Urinary bladder (tissue), 4 donors: ENCODE measurements around the gene ASMT. TPM values are rescaled to one million over a fixed set of nuclear protein-coding genes. Genes with fewer than 3 reads are reported as not detected.
"Not testable (repeated sequence)": the region's sequence is repeated elsewhere in the genome, so short reads cannot be mapped to it uniquely, and the experiment has no call there.

ENCODE experiments used
- DNase-seq: peaks from one replicate; pipeline ENCODE4 v3.0.0-alpha.2; 2015; ENCODE audit errors: extremely low spot score
- H3K27ac ChIP-seq: one replicate; pipeline ENCODE4 v1.5.1; 2013; ENCODE audit warnings: low read depth, mild to moderate bottlenecking, moderate library complexity
- H3K36me3 ChIP-seq: one replicate; pipeline ENCODE4 v1.6.1; 2013; ENCODE audit warnings: mild to moderate bottlenecking, moderate library complexity; ENCODE audit not compliant: insufficient read depth
- H3K4me1 ChIP-seq: one replicate; pipeline ENCODE4 v1.6.1; 2013; ENCODE audit warnings: mild to moderate bottlenecking, moderate library complexity; ENCODE audit not compliant: insufficient read depth
- H3K4me3 ChIP-seq: one replicate; pipeline ENCODE4 v1.5.1; 2013; ENCODE audit warnings: low read depth, low read length
- WGBS: extraction: QIAGEN DNeasy Blood & Tissue Kit; methylation state at CpG from one replicate; pipeline ENCODE4 v1.1.7; 2013; 5-methylcytosine and 5-hydroxymethylcytosine counted together
- polyA plus RNA-seq: library from polyadenylated mRNA; stranded (reverse); fragments of 200-250 nt; gene quantifications from one replicate; pipeline ENCODE4 v1.2.3, GENCODE V29; 2013
- total RNA-seq: library from RNA; depleted of rRNA; stranded (reverse); fragments of >200 nt; gene quantifications from one replicate; pipeline ENCODE4 v1.2.3, GENCODE V29; 2014
- donor health status: healthy with polysubstance abuse.
- donor health status: healthy.

The ASMT gene
- 0.32 TPM for total RNA-seq
- polyA plus RNA-seq: 0.15 TPM

- H3K4me3 ChIP-seq: no peak within 1 kb of the TSS
- no peaks in the 10 kb centered on the region for H3K4me1 ChIP-seq
- H3K27ac ChIP-seq: no peak within 1 kb of the TSS
- 73% methylated on average over 17 of the region's 17 CpGs for WGBS
- DNase-seq: no peak
- no peaks in the 10 kb centered on the region for H3K36me3 ChIP-seq
Measured at GRCh38 chrX:1614927-1615326, at the start of gene ASMT. Gene ASMT (plus strand): TSS chrX:1615059. CDS start chrX:1615200, 141 bp downstream.

- H3K27ac ChIP-seq, DNase-seq: not testable (repeated sequence)
Measured at GRCh38 chrX:1574181-1574580, 40.7 kb upstream of the ASMT start.

GRCh38 chrX:1576201-1576992 lies 38.5 kb upstream of the ASMT start:
- H3K4me1 ChIP-seq: no peaks in the 10 kb centered on the region
- H3K4me3 ChIP-seq: no peak overlapping the region
- no peak overlapping the region for H3K27ac ChIP-seq
- DNase-seq: no peak
- H3K36me3 ChIP-seq: no peaks in the 10 kb centered on the region
- 62% methylated on average over 6 of the region's 6 CpGs for WGBS

More at GRCh38 chrX:1574181-1574580, 40.7 kb upstream of the ASMT start:
- 92% methylated on average over 19 of the region's 19 CpGs for WGBS
- not testable (repeated sequence) for H3K4me1 ChIP-seq, H3K4me3 ChIP-seq, H3K36me3 ChIP-seq

- no peak overlapping the region for H3K4me3 ChIP-seq
- 53% methylated on average over 2 of the region's 2 CpGs for WGBS
- H3K36me3 ChIP-seq: no peaks in the 10 kb centered on the region
- no peak for DNase-seq
- no peak overlapping the region for H3K27ac ChIP-seq
- H3K4me1 ChIP-seq: no peaks in the 10 kb centered on the region
Measured at GRCh38 chrX:1577845-1578244, 37.0 kb upstream of the ASMT start.

- no peak for DNase-seq
- H3K4me1 ChIP-seq: no peaks in the 10 kb centered on the region
- H3K4me3 ChIP-seq: no peak overlapping the region
- WGBS: 64% methylated on average over 6 of the region's 6 CpGs
- no peaks in the 10 kb centered on the region for H3K36me3 ChIP-seq
- no peak overlapping the region for H3K27ac ChIP-seq
Measured at GRCh38 chrX:1578511-1579173, 36.2 kb upstream of the ASMT start.

GRCh38 chrX:1581132-1581531 lies 33.7 kb upstream of the ASMT start:
- no peak overlapping the region for H3K27ac ChIP-seq
- H3K4me3 ChIP-seq: no peak overlapping the region
- H3K36me3 ChIP-seq: no peaks in the 10 kb centered on the region
- H3K4me1 ChIP-seq: no peaks in the 10 kb centered on the region
- WGBS: 49% methylated on average over 4 of the region's 4 CpGs
- DNase-seq: no peak

GRCh38 chrX:1582686-1583437 lies 32.0 kb upstream of the ASMT start:
- whole genome bisulfite sequencing: 66% methylated on average over 27 of the region's 27 CpGs
- Histone ChIP-seq H3K4me1 (no peaks in the 10 kb centered on the region), H3K4me3 (no peak overlapping the region), H3K27ac (no peak overlapping the region), H3K36me3 (no peaks in the 10 kb centered on the region)
- no peak for DNase-seq

GRCh38 chrX:1584237-1585011 lies 30.4 kb upstream of the ASMT start:
- no peak overlapping the region for H3K27ac ChIP-seq
- no peaks in the 10 kb centered on the region for H3K4me1 ChIP-seq
- WGBS: 89% methylated on average over 8 of the region's 8 CpGs
- DNase-seq: no peak
- no peak overlapping the region for H3K4me3 ChIP-seq
- H3K36me3 ChIP-seq: no peaks in the 10 kb centered on the region

- 37% methylated on average over 5 of the region's 5 CpGs for WGBS
- no peaks in the 10 kb centered on the region for H3K36me3 ChIP-seq
- DNase-seq: no peak
- no peak overlapping the region for H3K4me3 ChIP-seq
- H3K27ac ChIP-seq: no peak overlapping the region
- H3K4me1 ChIP-seq: no peaks in the 10 kb centered on the region
Measured at GRCh38 chrX:1587161-1587560, 27.7 kb upstream of the ASMT start.

GRCh38 chrX:1589356-1590130 lies 25.3 kb upstream of the ASMT start:
- 85% methylated on average over 12 of the region's 12 CpGs for WGBS

GRCh38 chrX:1591102-1591862 lies 23.6 kb upstream of the ASMT start, which contains the start of gene AKAP17A:
Gene AKAP17A (plus strand): TSS chrX:1591604. CDS start chrX:1593463, 1,859 bp downstream.
- Histone ChIP-seq H3K4me1 (peaks cover 2% of the 10 kb centered on the region), H3K4me3 (peak within 1 kb of the TSS; percentile 99), H3K27ac (peak within 1 kb of the TSS; percentile 86), H3K36me3 (no peaks in the 10 kb centered on the region)
- peak; percentile 82 for DNase-seq
- 1% methylated on average over 66 of the region's 66 CpGs for WGBS

More at GRCh38 chrX:1589356-1590130, 25.3 kb upstream of the ASMT start:
- DNase-seq: no peak
- Histone ChIP-seq H3K4me3 (no peak overlapping the region), H3K4me1 (peaks cover 2% of the 10 kb centered on the region), H3K27ac (no peak overlapping the region), H3K36me3 (no peaks in the 10 kb centered on the region)
